HG02885 (cell line): Measurements from ENCODE around the gene SMIM7.
"Not testable (repeated sequence)": the region's sequence is repeated elsewhere in the genome, so short reads cannot be mapped to it uniquely, and the experiment has no call there.

Experiments
- ATAC-seq: cut with Tn5 transposase; IDR thresholded peaks from one replicate; pipeline ENCODE4 v1.9.1; 2021; ENCODE audit warnings: mild to moderate bottlenecking; ENCODE audit not compliant: unreplicated experiment, poor library complexity

SMIM7 gene

GRCh38 chr19:16657384-16657783 is 2.6 kb downstream of the SMIM7 start:
- ATAC-seq: no peak

- no peak for ATAC-seq
Observed at GRCh38 chr19:16655727-16656126, 4.2 kb downstream of the SMIM7 start.

- ATAC-seq: no peak
Observed at GRCh38 chr19:16654627-16655026, 5.3 kb downstream of the SMIM7 start.

GRCh38 chr19:16654140-16654539 is 5.8 kb downstream of the SMIM7 start:
- no peak for ATAC-seq

- no peak for ATAC-seq
Observed at GRCh38 chr19:16652854-16653253, 7.1 kb downstream of the SMIM7 start.

GRCh38 chr19:16651421-16652188 is 8.3 kb downstream of the SMIM7 start:
- ATAC-seq: not testable (repeated sequence)

GRCh38 chr19:16650821-16651220 is 9.1 kb downstream of the SMIM7 start:
- ATAC-seq: no peak

GRCh38 chr19:16649734-16650133 is 10.2 kb downstream of the SMIM7 start:
- ATAC-seq: no peak

- ATAC-seq: no peak
Observed at GRCh38 chr19:16645140-16645539, 14.8 kb downstream of the SMIM7 start.

- ATAC-seq: no peak
Observed at GRCh38 chr19:16641695-16642094, 18.2 kb downstream of the SMIM7 start.

- ATAC-seq: no peak
Observed at GRCh38 chr19:16640951-16641350, 19.0 kb downstream of the SMIM7 start.

- no peak for ATAC-seq
Observed at GRCh38 chr19:16638666-16639065, 21.3 kb downstream of the SMIM7 start.

GRCh38 chr19:16637535-16637934 is 22.4 kb downstream of the SMIM7 start:
- no peak for ATAC-seq

- no peak for ATAC-seq
Observed at GRCh38 chr19:16631465-16631864, 28.5 kb downstream of the SMIM7 start.

- ATAC-seq: no peak
Observed at GRCh38 chr19:16628984-16629691, 30.8 kb downstream of the SMIM7 start.

GRCh38 chr19:16628183-16628983 is 31.6 kb downstream of the SMIM7 start, which contains the start of gene MED26:
Gene MED26, minus strand, starts transcription at chr19:16628204. Its CDS starts 261 bp downstream, at chr19:16627943.
- peak; percentile 87 for ATAC-seq

- no peak for ATAC-seq
Observed at GRCh38 chr19:16627928-16628182, 32.1 kb downstream of the SMIM7 start.

GRCh38 chr19:16627193-16627927 is 32.6 kb downstream of the SMIM7 start:
- peak; percentile 2 for ATAC-seq

GRCh38 chr19:16626796-16627192 is 33.1 kb downstream of the SMIM7 start:
- ATAC-seq: no peak

- ATAC-seq: no peak
Observed at GRCh38 chr19:16625163-16625958, 34.6 kb downstream of the SMIM7 start.
